HEK293 (cell line): ENCODE measurements around the gene STX11.

Experiments used
- CTCF ChIA-PET: fragments of 350-600 bp; formaldehyde crosslinking; extraction: SDS; loops from one replicate; lab custom pipeline; 2021; ENCODE audit warnings: antibody characterized with exemption; lab: Yijun Ruan, JAX
- POLR2A ChIA-PET: fragments of 300-600 bp; formaldehyde crosslinking; extraction: SDS; loops from one replicate; lab custom pipeline; 2020; ENCODE audit warnings: antibody characterized with exemption, inconsistent platforms; lab: Yijun Ruan, JAX
- H3K27ac ChIP-seq: fragments of 200-500 bp; sonication (Bioruptor generic); 2 replicates; pipeline ENCODE4 v1.5.1; 2014; ENCODE audit warnings: low read depth, low read length, control low read depth, inconsistent platforms; ENCODE audit errors: extremely low read depth
- H3K36me3 ChIP-seq, 2 experiments: fragments of 200-500 bp in 1 of 2; sonication (Bioruptor generic) in 1 of 2; 1 replicate in 1 of 2; 2 replicates in 1 of 2; pipeline ENCODE4 v1.5.1; 2014 to 2017; ENCODE audit warnings: inconsistent platforms in 2 of 2, low read length in 2 of 2; ENCODE audit not compliant: control insufficient read depth in 2 of 2, insufficient read depth in 1 of 2
- H3K4me1 ChIP-seq: fragments of 200-500 bp; sonication (Bioruptor generic); 2 replicates; pipeline ENCODE4 v1.5.1; 2014; ENCODE audit warnings: mild to moderate bottlenecking, low read length, inconsistent platforms; ENCODE audit not compliant: control insufficient read depth, insufficient read depth
- H3K4me3 ChIP-seq: 2 replicates; pipeline ENCODE4 v1.5.1; 2011; ENCODE audit warnings: low read depth, mild to moderate bottlenecking, control low read depth, low read length, moderate library complexity
- H3K9me3 ChIP-seq: fragments of 200-500 bp; sonication (Bioruptor generic); 2 replicates; pipeline ENCODE4 v1.5.1; 2014; ENCODE audit warnings: low read depth, low read length, inconsistent platforms; ENCODE audit not compliant: control insufficient read depth, insufficient read depth
- CTCF ChIP-seq: fragments of 450-650 bp; formaldehyde crosslinking; IDR thresholded peaks from 2 replicates; pipeline ENCODE4 v1.5.1; 2016; ENCODE audit warnings: missing biosample characterization, missing genetic modification characterization
- FEZF1 ChIP-seq: fragments of 450-650 bp; formaldehyde crosslinking; IDR thresholded peaks from 2 replicates; pipeline ENCODE4 v1.5.1; 2016; ENCODE audit warnings: missing biosample characterization, missing genetic modification characterization
- GLI4 ChIP-seq: fragments of 450-650 bp; formaldehyde crosslinking; IDR thresholded peaks from 2 replicates; pipeline ENCODE4 v1.5.1; 2016; ENCODE audit warnings: missing biosample characterization, missing genetic modification characterization
- HIC1 ChIP-seq: fragments of 450-650 bp; formaldehyde crosslinking; IDR thresholded peaks from 2 replicates; pipeline ENCODE4 v1.5.1; 2016; ENCODE audit warnings: missing biosample characterization, missing genetic modification characterization
- HOXC10 ChIP-seq: sonication (generic); formaldehyde crosslinking; IDR thresholded peaks from 2 replicates; pipeline ENCODE4 v1.8.1; 2023; ENCODE audit warnings: mild to moderate bottlenecking, missing genetic modification reagents
- OSR2 ChIP-seq: fragments of 450-650 bp; formaldehyde crosslinking; IDR thresholded peaks from 2 replicates; pipeline ENCODE4 v1.5.1; 2016; ENCODE audit warnings: missing biosample characterization, missing genetic modification characterization
- PRDM2 ChIP-seq: fragments of 450-650 bp; formaldehyde crosslinking; IDR thresholded peaks from 2 replicates; pipeline ENCODE4 v1.5.1; 2016; ENCODE audit warnings: missing biosample characterization, missing genetic modification characterization, borderline replicate concordance
- SCRT2 ChIP-seq: fragments of 450-650 bp; formaldehyde crosslinking; IDR thresholded peaks from 2 replicates; pipeline ENCODE4 v1.5.1; 2016; ENCODE audit warnings: missing biosample characterization, missing genetic modification characterization
- YY2 ChIP-seq: fragments of 450-650 bp; formaldehyde crosslinking; IDR thresholded peaks from 2 replicates; pipeline ENCODE4 v1.5.1; 2016; ENCODE audit warnings: missing biosample characterization, missing genetic modification characterization
- ZNF184 ChIP-seq: fragments of 450-650 bp; IDR thresholded peaks from 2 replicates; pipeline ENCODE4 v1.5.1; 2018; ENCODE audit warnings: missing biosample characterization, mild to moderate bottlenecking, missing genetic modification characterization
- ZNF211 ChIP-seq: fragments of 450-650 bp; formaldehyde crosslinking; IDR thresholded peaks from 2 replicates; pipeline ENCODE4 v1.5.1; 2016; ENCODE audit warnings: low read depth, missing biosample characterization, missing genetic modification characterization
- ZNF529 ChIP-seq: fragments of 450-650 bp; formaldehyde crosslinking; IDR thresholded peaks from 2 replicates; pipeline ENCODE4 v1.5.1; 2017; ENCODE audit warnings: missing genetic modification characterization, missing biosample characterization; ENCODE audit not compliant: insufficient replicate concordance
- ZNF544 ChIP-seq: fragments of 450-650 bp; formaldehyde crosslinking; IDR thresholded peaks from 2 replicates; pipeline ENCODE4 v1.5.0; 2017; ENCODE audit warnings: missing biosample characterization, missing genetic modification characterization
- ZNF560 ChIP-seq: fragments of 450-650 bp; formaldehyde crosslinking; IDR thresholded peaks from 2 replicates; pipeline ENCODE4 v1.5.1; 2017; ENCODE audit warnings: missing biosample characterization, missing genetic modification characterization, borderline replicate concordance
- ZNF660 ChIP-seq: fragments of 450-650 bp; IDR thresholded peaks from 2 replicates; pipeline ENCODE4 v1.5.1; 2018; ENCODE audit warnings: missing biosample characterization, mild to moderate bottlenecking, missing genetic modification characterization
- ZSCAN16 ChIP-seq: fragments of 450-650 bp; formaldehyde crosslinking; IDR thresholded peaks from 2 replicates; pipeline ENCODE4 v1.5.1; 2016; ENCODE audit warnings: missing biosample characterization, missing genetic modification characterization
- TF ChIP-seq, protein P1 (sequence below): fragments of 450-650 bp; formaldehyde crosslinking; IDR thresholded peaks from 2 replicates; pipeline ENCODE4; 2016; ENCODE audit warnings: missing biosample characterization, missing genetic modification characterization
- TF ChIP-seq, protein P2 (sequence below): fragments of 450-650 bp; formaldehyde crosslinking; IDR thresholded peaks from 2 replicates; pipeline ENCODE4 v1.5.1; 2016; ENCODE audit warnings: missing biosample characterization, missing genetic modification characterization
- TF ChIP-seq, protein P3 (sequence below): fragments of 450-650 bp; formaldehyde crosslinking; IDR thresholded peaks from 2 replicates; pipeline ENCODE4 v1.5.1; 2016; ENCODE audit warnings: missing biosample characterization, missing genetic modification characterization

STX11 gene

GRCh38 chr6:144143878-144144277 lies 6.4 kb upstream of the STX11 start:
- H3K36me3 ChIP-seq, result no peaks in the 10 kb centered on the region
- H3K4me1 ChIP-seq, result no peaks in the 10 kb centered on the region
- H3K4me3 ChIP-seq, result no peak overlapping the region
- H3K9me3 ChIP-seq, result no peaks in the 10 kb centered on the region
- ChIA-PET CTCF (interaction anchor here (0.5 to 1.6 kb wide), 5 partner anchors 8 to 323 kb away, joined by 3 to 7 read pairs (median 4); no protein-coding TSS in a partner anchor), POLR2A (no interaction called here)
- TF ChIP-seq HIC1 (tag by site-specific recombination) (no peak), PRDM2 (tag by site-specific recombination) (no peak), CTCF (tag by site-specific recombination) (no peak), ZNF660 (no peak)
- H3K27ac ChIP-seq, result no peak overlapping the region

GRCh38 chr6:144144996-144145395 lies 5.3 kb upstream of the STX11 start:
- Histone ChIP-seq H3K9me3 (no peaks in the 10 kb centered on the region), H3K27ac (no peak overlapping the region), H3K4me3 (no peak overlapping the region), H3K4me1 (no peaks in the 10 kb centered on the region), H3K36me3 (no peaks in the 10 kb centered on the region)
- POLR2A ChIA-PET, result no interaction called here
- CTCF ChIA-PET, result interaction anchor here (0.7 to 1.2 kb wide), 2 partner anchors 9 to 67 kb away, joined by 3 read pairs; no protein-coding TSS in a partner anchor
- TF ChIP-seq ZNF211 (tag by site-specific recombination) (no peak), ZNF560 (tag by site-specific recombination) (no peak), ZNF544 (no peak), ZNF184 (tag by site-specific recombination) (no peak), OSR2 (tag by site-specific recombination) (no peak), SCRT2 (tag by site-specific recombination) (no peak), ZNF529 (no peak), FEZF1 (tag by site-specific recombination) (no peak), YY2 (no peak), GLI4 (tag by site-specific recombination) (no peak), HOXC10 (CRISPR knock-in tag) (no peak), ZSCAN16 (tag by site-specific recombination) (no peak)
- TF ChIP-seq, protein P1, sequence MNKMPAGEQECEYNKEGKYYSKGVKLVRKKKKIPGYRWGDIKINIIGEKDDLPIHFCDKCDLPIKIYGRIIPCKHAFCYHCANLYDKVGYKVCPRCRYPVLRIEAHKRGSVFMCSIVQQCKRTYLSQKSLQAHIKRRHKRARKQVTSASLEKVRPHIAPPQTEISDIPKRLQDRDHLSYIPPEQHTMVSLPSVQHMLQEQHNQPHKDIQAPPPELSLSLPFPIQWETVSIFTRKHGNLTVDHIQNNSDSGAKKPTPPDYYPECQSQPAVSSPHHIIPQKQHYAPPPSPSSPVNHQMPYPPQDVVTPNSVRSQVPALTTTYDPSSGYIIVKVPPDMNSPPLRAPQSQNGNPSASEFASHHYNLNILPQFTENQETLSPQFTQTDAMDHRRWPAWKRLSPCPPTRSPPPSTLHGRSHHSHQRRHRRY (tag by site-specific recombination), result no peak
- TF ChIP-seq, protein P2, sequence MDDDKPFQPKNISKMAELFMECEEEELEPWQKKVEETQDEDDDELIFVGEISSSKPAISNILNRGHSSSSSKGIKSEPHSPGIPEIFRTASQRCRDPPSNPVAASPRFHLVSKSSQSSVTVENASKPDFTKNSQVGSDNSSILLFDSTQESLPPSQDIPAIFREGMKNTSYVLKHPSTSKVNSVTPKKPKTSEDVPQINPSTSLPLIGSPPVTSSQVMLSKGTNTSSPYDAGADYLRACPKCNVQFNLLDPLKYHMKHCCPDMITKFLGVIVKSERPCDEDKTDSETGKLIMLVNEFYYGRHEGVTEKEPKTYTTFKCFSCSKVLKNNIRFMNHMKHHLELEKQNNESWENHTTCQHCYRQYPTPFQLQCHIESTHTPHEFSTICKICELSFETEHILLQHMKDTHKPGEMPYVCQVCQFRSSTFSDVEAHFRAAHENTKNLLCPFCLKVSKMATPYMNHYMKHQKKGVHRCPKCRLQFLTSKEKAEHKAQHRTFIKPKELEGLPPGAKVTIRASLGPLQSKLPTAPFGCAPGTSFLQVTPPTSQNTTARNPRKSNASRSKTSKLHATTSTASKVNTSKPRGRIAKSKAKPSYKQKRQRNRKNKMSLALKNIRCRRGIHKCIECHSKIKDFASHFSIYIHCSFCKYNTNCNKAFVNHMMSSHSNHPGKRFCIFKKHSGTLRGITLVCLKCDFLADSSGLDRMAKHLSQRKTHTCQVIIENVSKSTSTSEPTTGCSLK, result no peak
- TF ChIP-seq, protein P3, sequence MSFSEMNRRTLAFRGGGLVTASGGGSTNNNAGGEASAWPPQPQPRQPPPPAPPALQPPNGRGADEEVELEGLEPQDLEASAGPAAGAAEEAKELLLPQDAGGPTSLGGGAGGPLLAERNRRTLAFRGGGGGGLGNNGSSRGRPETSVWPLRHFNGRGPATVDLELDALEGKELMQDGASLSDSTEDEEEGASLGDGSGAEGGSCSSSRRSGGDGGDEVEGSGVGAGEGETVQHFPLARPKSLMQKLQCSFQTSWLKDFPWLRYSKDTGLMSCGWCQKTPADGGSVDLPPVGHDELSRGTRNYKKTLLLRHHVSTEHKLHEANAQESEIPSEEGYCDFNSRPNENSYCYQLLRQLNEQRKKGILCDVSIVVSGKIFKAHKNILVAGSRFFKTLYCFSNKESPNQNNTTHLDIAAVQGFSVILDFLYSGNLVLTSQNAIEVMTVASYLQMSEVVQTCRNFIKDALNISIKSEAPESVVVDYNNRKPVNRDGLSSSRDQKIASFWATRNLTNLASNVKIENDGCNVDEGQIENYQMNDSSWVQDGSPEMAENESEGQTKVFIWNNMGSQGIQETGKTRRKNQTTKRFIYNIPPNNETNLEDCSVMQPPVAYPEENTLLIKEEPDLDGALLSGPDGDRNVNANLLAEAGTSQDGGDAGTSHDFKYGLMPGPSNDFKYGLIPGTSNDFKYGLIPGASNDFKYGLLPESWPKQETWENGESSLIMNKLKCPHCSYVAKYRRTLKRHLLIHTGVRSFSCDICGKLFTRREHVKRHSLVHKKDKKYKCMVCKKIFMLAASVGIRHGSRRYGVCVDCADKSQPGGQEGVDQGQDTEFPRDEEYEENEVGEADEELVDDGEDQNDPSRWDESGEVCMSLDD (tag by site-specific recombination), result no peak
